RWPE2 (cell line): ENCODE data around the gene UGT1A1.

Experiments
- ATAC-seq: fragments of 200-7000 bp; cut with Tn5 transposase; 3 replicates; pipeline ENCODE4 v1.9.1; 2021; ENCODE audit warnings: low read depth
- DNase-seq: peaks from one replicate; pipeline ENCODE4 v3.0.0-alpha.2; 2020; ENCODE audit warnings: low spot score
- H3K27ac ChIP-seq: fragments of 450-650 bp; 2 replicates; pipeline ENCODE4 v1.5.1; 2017; ENCODE audit warnings: mild to moderate bottlenecking; ENCODE audit not compliant: poor library complexity, severe bottlenecking
- H3K27me3 ChIP-seq: fragments of 250-450 bp; sonication (Bioruptor Pico); 2 replicates; pipeline ENCODE4 v1.5.1; 2021; ENCODE audit warnings: mild to moderate bottlenecking, moderate library complexity; ENCODE audit not compliant: insufficient read depth, poor library complexity, severe bottlenecking
- H3K36me3 ChIP-seq: fragments of 250-450 bp; sonication (Bioruptor Pico); 2 replicates; pipeline ENCODE4 v1.5.1; 2020; ENCODE audit warnings: low read depth, mild to moderate bottlenecking, moderate library complexity
- H3K4me1 ChIP-seq: fragments of 250-450 bp; sonication (Bioruptor Pico); 2 replicates; pipeline ENCODE4 v1.5.1; 2021; ENCODE audit warnings: mild to moderate bottlenecking, moderate library complexity; ENCODE audit not compliant: insufficient read depth, poor library complexity, severe bottlenecking
- H3K4me3 ChIP-seq: fragments of 250-450 bp; sonication (Bioruptor Pico); 2 replicates; pipeline ENCODE4 v1.5.1; 2021; ENCODE audit warnings: mild to moderate bottlenecking, moderate library complexity; ENCODE audit not compliant: severe bottlenecking
- H3K9me3 ChIP-seq: fragments of 250-450 bp; sonication (Bioruptor Pico); 2 replicates; pipeline ENCODE4 v1.5.1; 2021; ENCODE audit warnings: mild to moderate bottlenecking, moderate library complexity; ENCODE audit not compliant: severe bottlenecking
- TF ChIP-seq, protein P1 (sequence below): fragments of 450-650 bp; IDR thresholded peaks from one replicate; pipeline ENCODE4 v1.5.1; 2017; ENCODE audit warnings: mild to moderate bottlenecking, moderate library complexity; ENCODE audit not compliant: poor library complexity, severe bottlenecking

UGT1A1 gene

GRCh38 chr2:233803292-233803911 lies 43.3 kb downstream of the UGT1A1 start:
- H3K9me3 ChIP-seq: no peaks in the 10 kb centered on the region
- H3K27me3 ChIP-seq: no peaks in the 10 kb centered on the region
- ATAC-seq: no peak
- no peak overlapping the region for H3K4me3 ChIP-seq
- H3K27ac ChIP-seq: no peak overlapping the region
- H3K36me3 ChIP-seq: no peaks in the 10 kb centered on the region
- TF ChIP-seq, protein P1, sequence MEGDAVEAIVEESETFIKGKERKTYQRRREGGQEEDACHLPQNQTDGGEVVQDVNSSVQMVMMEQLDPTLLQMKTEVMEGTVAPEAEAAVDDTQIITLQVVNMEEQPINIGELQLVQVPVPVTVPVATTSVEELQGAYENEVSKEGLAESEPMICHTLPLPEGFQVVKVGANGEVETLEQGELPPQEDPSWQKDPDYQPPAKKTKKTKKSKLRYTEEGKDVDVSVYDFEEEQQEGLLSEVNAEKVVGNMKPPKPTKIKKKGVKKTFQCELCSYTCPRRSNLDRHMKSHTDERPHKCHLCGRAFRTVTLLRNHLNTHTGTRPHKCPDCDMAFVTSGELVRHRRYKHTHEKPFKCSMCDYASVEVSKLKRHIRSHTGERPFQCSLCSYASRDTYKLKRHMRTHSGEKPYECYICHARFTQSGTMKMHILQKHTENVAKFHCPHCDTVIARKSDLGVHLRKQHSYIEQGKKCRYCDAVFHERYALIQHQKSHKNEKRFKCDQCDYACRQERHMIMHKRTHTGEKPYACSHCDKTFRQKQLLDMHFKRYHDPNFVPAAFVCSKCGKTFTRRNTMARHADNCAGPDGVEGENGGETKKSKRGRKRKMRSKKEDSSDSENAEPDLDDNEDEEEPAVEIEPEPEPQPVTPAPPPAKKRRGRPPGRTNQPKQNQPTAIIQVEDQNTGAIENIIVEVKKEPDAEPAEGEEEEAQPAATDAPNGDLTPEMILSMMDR: no peak
- DNase-seq: no peak
- no peaks in the 10 kb centered on the region for H3K4me1 ChIP-seq

DNA sequence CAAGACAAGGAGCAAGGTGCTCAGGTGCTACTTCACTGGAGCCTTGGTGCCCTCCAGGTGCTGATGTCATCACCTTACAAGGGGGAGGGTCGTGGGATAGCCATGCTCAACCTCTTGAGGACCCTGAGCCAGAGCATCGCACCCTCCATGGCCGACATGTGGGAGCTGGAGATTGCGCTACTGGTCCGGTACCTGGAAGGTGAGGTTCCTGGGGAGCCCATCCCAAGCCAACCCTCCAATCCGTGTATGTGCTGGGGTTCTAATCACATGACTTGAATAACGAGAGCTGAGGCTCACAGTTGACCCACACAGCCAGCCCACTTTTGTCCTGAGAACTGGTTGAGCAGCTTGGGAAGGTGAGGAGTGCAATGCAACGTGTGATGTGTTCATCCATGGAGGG lies 43.9 kb downstream of the UGT1A1 start:
- Histone ChIP-seq H3K27me3 (no peaks in the 10 kb centered on the region), H3K4me1 (no peaks in the 10 kb centered on the region), H3K27ac (no peak overlapping the region), H3K36me3 (no peaks in the 10 kb centered on the region), H3K4me3 (no peak overlapping the region), H3K9me3 (no peaks in the 10 kb centered on the region)
- no peak for ATAC-seq
- DNase-seq: peak; percentile 36
- TF ChIP-seq, protein P1: no peak

DNA sequence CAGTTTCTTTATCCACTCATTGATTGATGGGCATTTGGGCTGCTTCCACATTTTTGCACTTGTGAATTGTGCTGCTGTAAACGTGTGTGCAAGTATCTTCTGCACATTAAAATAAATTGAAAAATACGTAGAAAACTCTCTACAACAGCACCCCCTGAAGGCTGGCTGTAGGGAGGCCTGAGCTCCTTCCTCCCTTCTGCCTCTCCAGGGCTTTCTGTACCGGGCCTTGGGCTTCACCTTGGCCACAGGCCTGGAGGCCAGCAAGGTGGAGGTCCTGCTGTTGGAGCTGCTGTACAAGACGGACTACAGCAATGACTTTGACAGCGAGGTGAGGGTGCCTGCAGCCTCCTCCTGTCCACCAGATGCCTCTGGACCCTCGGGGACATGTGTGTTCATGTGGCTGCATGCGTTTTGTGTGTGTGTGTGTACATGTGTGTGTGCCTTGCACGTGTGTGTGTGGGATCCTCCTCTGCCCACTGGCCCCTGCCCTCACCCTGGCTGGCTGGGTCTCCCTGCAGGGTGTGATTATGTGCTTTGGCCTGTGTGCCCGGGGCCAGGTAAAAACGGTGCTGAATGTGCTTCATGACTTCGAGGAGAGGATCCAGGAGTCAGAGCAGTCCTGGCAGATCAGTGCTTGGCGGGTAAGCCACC lies 47.3 kb downstream of the UGT1A1 start:
- no peak for ATAC-seq
- no peaks in the 10 kb centered on the region for H3K9me3 ChIP-seq
- TF ChIP-seq, protein P1: no peak
- DNase-seq: peak; percentile 19
- no peak overlapping the region for H3K4me3 ChIP-seq
- no peaks in the 10 kb centered on the region for H3K27me3 ChIP-seq
- H3K36me3 ChIP-seq: no peaks in the 10 kb centered on the region
- H3K4me1 ChIP-seq: no peaks in the 10 kb centered on the region
- no peak overlapping the region for H3K27ac ChIP-seq

- no peak overlapping the region for H3K4me3 ChIP-seq
- no peaks in the 10 kb centered on the region for H3K4me1 ChIP-seq
- H3K27ac ChIP-seq: no peak overlapping the region
- TF ChIP-seq, protein P1: no peak
- ATAC-seq (no peak), DNase-seq (peak; percentile 22)
- no peaks in the 10 kb centered on the region for H3K9me3 ChIP-seq
- H3K36me3 ChIP-seq: no peaks in the 10 kb centered on the region
- H3K27me3 ChIP-seq: no peaks in the 10 kb centered on the region
Measured at GRCh38 chr2:233807966-233808935, 48.2 kb downstream of the UGT1A1 start.
